Fibroblast of skin of right biceps (primary cell): ENCODE results near the gene SKA3.
"Not testable (repeated sequence)": the region's sequence is repeated elsewhere in the genome, so short reads cannot be mapped to it uniquely, and the experiment has no call there.

Source experiments
- DNase-seq: peaks from one replicate; pipeline ENCODE4 v3.0.0-alpha.2; 2013

The SKA3 gene

GRCh38 chr13:21164631-21165030, 11.7 kb downstream of the SKA3 start:
- DNase-seq = no peak

DNA sequence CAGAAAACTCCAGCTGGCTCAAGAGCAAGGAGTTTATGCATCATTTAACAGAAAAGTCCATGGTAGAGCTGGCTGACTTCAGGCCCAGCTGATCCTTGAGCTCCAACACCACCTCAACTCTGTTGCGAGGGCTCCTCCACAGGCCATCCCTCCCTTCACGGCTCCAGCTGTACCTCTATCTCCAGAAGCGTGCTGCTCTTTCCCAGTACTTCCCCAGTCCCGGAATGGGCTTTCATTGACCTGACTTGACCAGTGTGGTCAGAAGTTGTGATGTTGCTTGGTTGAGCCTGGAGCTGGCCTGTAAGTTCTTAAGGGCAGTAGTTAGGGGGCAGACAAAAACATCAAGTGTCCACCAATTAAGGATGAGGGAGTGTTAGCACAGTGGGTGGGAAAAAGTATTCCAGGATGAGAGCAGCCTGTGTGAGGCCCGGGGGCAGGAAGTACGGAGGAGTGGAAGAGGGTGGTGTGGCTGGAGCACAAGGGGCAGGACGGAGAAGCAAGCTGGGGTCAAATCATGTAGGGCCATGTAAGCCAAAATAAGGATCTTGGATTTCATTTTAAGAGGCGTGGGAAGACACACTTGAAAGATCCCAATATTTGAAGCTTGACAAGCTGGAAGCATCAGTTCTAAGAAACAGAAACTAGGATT, 24.0 kb downstream of the SKA3 start:
- DNase-seq = no peak

DNA sequence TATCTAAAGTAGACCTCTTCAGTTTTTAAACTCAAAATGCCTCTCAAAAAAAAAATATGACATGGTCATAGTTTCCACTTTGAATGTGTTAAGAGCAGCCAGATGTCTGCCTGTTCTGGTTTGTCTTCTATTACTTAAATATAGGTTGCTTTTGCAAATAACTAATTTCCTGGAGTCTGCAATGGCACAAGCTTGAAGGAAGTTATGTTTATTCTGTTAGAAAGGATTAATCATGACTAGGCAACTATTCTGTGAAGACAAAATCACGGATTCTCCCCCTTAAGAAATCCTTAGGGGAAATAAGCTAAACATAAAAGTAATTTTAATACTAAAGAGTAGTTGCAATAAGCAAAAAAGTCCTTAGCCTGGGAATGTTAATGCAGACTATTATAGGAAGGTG, 26.3 kb downstream of the SKA3 start:
- DNase-seq = no peak

DNA sequence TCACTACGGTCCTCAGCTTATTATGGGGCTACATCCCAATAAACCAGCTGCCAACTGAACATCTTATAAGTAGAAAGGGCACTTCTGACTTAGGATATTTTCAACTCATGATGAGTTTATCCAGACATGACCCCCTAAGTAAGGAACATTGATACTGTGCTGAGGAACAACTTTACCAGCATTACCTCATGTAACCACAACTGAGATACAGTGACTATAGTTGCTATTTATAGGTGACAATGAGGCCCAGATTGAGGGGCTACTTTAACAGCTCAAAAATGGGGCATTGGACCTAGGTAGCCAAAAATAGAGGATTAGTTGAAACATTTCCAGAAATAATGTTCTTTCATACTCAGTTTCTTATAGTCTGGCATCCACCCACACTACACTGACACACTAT, 26.8 kb downstream of the SKA3 start:
- peak; percentile 17 for DNase-seq

- no peak for DNase-seq
Measured at GRCh38 chr13:21148557-21149258, 27.6 kb downstream of the SKA3 start.

GRCh38 chr13:21147827-21148226, 28.5 kb downstream of the SKA3 start:
- DNase-seq = no peak

- DNase-seq = no peak
Measured at GRCh38 chr13:21142766-21143165, 33.6 kb downstream of the SKA3 start.

GRCh38 chr13:21139374-21139773, 37.0 kb downstream of the SKA3 start:
- DNase-seq = no peak

- DNase-seq = peak; percentile 12
Measured at GRCh38 chr13:21138561-21138960, 37.8 kb downstream of the SKA3 start.

- DNase-seq = peak; percentile 59
Measured at GRCh38 chr13:21137696-21138095, 38.7 kb downstream of the SKA3 start.

DNA sequence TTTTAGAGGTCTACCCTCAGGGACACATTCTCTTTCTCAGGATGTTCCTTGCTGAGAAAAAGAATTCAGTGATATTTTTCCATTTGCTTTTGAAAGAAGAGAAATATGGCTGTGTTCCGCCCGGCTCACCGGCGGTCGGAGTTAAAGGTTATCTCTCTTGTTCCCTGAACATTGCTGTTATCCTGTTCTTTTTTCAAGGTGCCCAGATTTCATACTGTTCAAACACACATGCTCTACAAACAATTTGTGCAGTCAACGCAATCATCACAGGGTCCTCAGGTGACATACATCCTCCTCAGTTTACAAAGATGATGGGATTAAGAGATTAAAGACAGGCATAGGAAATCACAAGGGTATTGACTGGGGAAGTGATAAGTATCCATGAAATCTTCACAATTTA, 40.5 kb downstream of the SKA3 start:
- not testable (repeated sequence) for DNase-seq

DNA sequence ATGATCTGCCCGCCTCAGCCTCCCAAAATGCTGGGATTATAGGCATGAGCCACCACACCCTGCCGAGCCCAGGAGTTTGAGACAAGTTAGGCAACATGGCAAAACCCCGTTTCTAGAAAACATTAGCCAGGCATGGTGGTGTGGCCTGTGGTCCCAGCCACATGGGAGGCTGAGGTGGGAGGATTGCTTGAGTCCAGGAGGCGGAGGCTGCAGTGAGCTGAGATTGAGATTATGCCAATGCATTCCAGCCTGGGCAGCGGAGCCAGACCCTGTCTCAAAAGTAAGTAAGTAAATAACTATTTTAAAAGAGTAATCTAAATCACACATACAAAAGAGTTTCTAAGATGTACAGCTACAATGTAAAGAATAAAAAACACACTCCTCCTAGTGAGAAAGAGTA, 41.9 kb downstream of the SKA3 start:
- no peak for DNase-seq

GRCh38 chr13:21133077-21133476, 43.3 kb downstream of the SKA3 start:
- DNase-seq = no peak

- DNase-seq = no peak
Measured at GRCh38 chr13:21130116-21130515, 46.2 kb downstream of the SKA3 start.

DNA sequence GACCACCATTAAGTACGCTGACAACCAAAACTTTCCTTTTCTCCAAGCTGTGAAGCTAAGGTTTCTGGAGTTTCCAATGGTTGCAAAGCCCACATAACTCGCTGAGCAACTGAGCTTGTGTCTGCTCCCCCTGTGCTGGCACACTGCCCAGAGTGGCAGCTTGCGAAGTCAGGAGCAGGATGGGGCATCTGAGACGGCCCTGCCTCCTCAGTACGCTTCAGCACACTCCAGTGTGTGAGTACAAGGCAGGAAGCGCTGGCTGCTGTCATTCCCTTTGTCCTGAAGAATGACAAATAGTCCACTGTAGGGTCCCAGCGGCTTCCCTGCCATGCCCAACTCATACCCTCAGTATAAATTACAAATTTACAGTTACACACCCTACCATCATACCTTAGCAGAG, 51.5 kb downstream of the SKA3 start:
- DNase-seq = peak; percentile 75

DNA sequence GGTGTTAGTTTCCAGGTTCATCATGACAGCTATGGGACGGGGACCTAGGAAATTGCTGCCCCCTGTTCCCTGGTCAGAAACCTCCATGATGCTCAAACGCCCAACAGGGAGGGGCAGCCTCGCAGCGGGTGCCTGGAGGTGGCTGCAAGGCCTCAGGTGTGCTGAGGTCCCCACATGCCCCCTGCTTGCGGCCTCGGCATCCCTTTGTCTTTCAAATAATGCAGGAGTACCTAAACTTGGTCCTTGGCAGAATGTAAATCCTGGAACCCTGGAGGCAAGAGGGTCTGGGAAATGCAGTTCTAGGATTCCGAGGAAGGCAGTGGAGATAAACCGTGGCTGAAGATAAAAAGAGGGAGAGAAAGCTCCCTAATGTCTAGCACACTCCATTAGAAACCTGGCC, 52.4 kb downstream of the SKA3 start:
- DNase-seq = no peak

- DNase-seq = no peak
Measured at GRCh38 chr13:21121616-21122015, 54.7 kb downstream of the SKA3 start.

DNA sequence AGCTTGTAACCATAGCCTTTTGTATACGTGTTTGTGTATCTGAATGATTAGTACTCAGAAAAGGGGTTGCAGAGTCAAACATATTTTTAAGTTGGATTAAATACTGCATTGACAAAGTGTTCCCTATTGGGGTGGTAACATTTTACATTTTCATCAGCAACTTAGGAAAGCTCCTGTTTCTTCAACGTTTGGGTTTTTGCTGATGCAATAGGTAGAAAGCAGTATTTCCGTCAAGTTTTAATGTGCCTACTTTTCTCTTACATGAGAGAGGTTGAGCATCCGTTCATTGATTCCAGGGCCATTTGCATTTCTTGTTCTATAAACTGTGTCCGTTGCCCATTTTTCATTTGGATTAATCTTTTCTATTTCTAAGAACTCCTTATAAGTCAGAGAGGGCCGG, 56.2 kb downstream of the SKA3 start:
- DNase-seq = no peak

DNA sequence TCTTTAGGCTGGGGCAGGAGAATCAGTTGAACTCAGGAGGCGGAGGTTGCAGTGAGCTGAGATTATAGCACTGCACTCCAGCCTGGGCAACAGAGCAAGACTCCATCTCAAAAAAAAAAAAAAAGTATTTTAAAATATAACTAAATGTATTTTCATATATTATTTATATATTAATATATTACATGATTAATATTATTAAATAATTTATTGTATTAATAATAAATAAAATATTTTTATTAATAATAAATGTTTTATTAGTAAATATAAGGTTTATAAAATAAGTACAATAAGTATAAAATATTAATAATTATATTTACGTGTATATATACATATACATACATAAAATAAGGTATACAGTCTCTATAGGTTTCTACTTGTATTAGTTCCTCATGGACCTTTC, 56.8 kb downstream of the SKA3 start:
- no peak for DNase-seq

- DNase-seq = no peak
Measured at GRCh38 chr13:21118180-21118579, 58.2 kb downstream of the SKA3 start.

GRCh38 chr13:21117104-21117809, 59.1 kb downstream of the SKA3 start:
- DNase-seq = no peak

DNA sequence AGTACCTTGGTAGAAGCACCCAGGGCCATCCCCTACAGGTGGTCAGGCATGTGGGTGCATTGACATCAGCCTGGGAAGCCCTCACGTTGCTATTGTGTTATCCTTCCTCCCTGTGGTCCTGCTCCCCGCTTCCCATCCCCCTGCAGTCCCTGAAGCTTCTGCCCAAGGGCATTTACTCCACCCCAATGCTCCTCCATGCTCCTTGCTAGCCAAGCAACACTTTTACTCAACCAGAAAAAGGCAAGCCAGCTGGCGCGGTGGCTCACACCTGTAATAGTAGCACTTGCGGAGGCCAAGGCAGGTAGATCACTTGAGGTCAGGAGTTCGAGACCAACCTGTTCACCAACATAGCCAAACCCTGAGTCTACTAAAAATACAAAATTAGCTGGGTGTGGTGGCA, 60.2 kb downstream of the SKA3 start:
- DNase-seq = no peak

- no peak for DNase-seq
Measured at GRCh38 chr13:21115231-21115630, 61.1 kb downstream of the SKA3 start.

- no peak for DNase-seq
Measured at GRCh38 chr13:21111546-21111945, 64.8 kb downstream of the SKA3 start.
